GM12892 (cell line): Measurements from ENCODE around the gene PCYT1A.

Source experiments
- POLR2A ChIP-seq: IDR thresholded peaks from 2 replicates; pipeline ENCODE4 v1.6.1; 2011; ENCODE audit warnings: low read depth, low read length, control low read depth
- POLR2AphosphoS5 ChIP-seq: IDR thresholded peaks from 2 replicates; pipeline ENCODE4 v1.6.1; 2011; ENCODE audit warnings: low read depth, low read length, control low read depth

- TF ChIP-seq POLR2AphosphoS5 (no peak), POLR2A (no peak)
Observed at GRCh38 chr3:196298521-196298920, 11.0 kb upstream of the PCYT1A start.
